CD14-positive monocyte (primary cell): ENCODE results near the gene ZNF343. TPM values are rescaled to one million over a fixed set of nuclear protein-coding genes. Genes with fewer than 3 reads are reported as not detected.
"Not testable (repeated sequence)": the region's sequence is repeated elsewhere in the genome, so short reads cannot be mapped to it uniquely, and the experiment has no call there.

Source experiments
- DNase-seq, 3 donors: peaks; one replicate each; pipeline ENCODE4 v3.0.0-alpha.2; 2011 to 2022
- H2AFZ ChIP-seq: 2 replicates; pipeline ENCODE4 v1.6.0; 2012; ENCODE audit warnings: mild to moderate bottlenecking, low read depth, low read length, inconsistent platforms; ENCODE audit not compliant: insufficient read depth, poor library complexity, severe bottlenecking
- H3K27ac ChIP-seq, 2 donors: 1 replicate in 1 of 2; 2 replicates in 1 of 2; pipeline ENCODE4 v1.5.1; 2012 to 2013; ENCODE audit warnings: low read length in 2 of 2, control low read depth in 1 of 2, inconsistent platforms in 1 of 2, low read depth in 1 of 2, mild to moderate bottlenecking in 1 of 2
- H3K27me3 ChIP-seq, 2 donors: one replicate each; pipeline versions ENCODE4 v1.6.0 to v1.6.1; 2011 to 2013; ENCODE audit warnings: low read length in 2 of 2; ENCODE audit not compliant: control insufficient read depth in 2 of 2, insufficient read depth in 2 of 2
- H3K36me3 ChIP-seq, 2 donors: replicated peaks in 1 of 2; 1 replicate in 1 of 2; 2 replicates in 1 of 2; pipeline versions ENCODE4 v1.5.1 to v1.6.1; 2012 to 2013; ENCODE audit warnings: low read length in 2 of 2, control low read depth in 1 of 2, inconsistent platforms in 1 of 2, mild to moderate bottlenecking in 1 of 2; ENCODE audit not compliant: insufficient read depth in 2 of 2, control insufficient read depth in 1 of 2
- H3K4me1 ChIP-seq, 2 donors: 1 replicate in 1 of 2; 2 replicates in 1 of 2; pipeline versions ENCODE4 v1.5.1 to v1.6.1; 2012 to 2013; ENCODE audit warnings: low read length in 2 of 2, control low read depth in 1 of 2, inconsistent platforms in 1 of 2, mild to moderate bottlenecking in 1 of 2, moderate library complexity in 1 of 2; ENCODE audit not compliant: insufficient read depth in 2 of 2, control insufficient read depth in 1 of 2
- H3K4me2 ChIP-seq: replicated peaks from 2 replicates; pipeline ENCODE3; 2012; ENCODE audit warnings: low read length, moderate library complexity, mild to moderate bottlenecking; ENCODE audit not compliant: poor library complexity, severe bottlenecking; ENCODE audit errors: extremely low read depth
- H3K4me3 ChIP-seq, 3 experiments: fragments of 200-600 bp in 1 of 3; sonication (generic) in 1 of 3; replicated peaks in 1 of 3; 1 replicate in 2 of 3; 2 replicates in 1 of 3; pipeline ENCODE4 v1.5.1; 2011 to 2013; ENCODE audit warnings: low read length in 3 of 3, mild to moderate bottlenecking in 3 of 3, control low read depth in 2 of 3, low read depth in 2 of 3, inconsistent platforms in 1 of 3, moderate library complexity in 1 of 3
- H3K79me2 ChIP-seq: 2 replicates; pipeline ENCODE4 v1.6.0; 2012; ENCODE audit warnings: mild to moderate bottlenecking, control low read depth, inconsistent platforms, low read length, moderate library complexity; ENCODE audit not compliant: insufficient read depth
- H3K9ac ChIP-seq: 2 replicates; pipeline ENCODE4 v1.6.0; 2017; ENCODE audit warnings: low read length, mild to moderate bottlenecking; ENCODE audit not compliant: insufficient read depth, poor library complexity, severe bottlenecking
- H3K9me3 ChIP-seq, 2 donors: replicated peaks in 1 of 2; 1 replicate in 1 of 2; 2 replicates in 1 of 2; pipeline versions ENCODE4 v1.5.1 to v1.6.1; 2012 to 2013; ENCODE audit warnings: low read length in 2 of 2, control low read depth in 1 of 2; ENCODE audit not compliant: control insufficient read depth in 1 of 2, insufficient read depth in 1 of 2
- H4K20me1 ChIP-seq: 2 replicates; pipeline ENCODE4 v1.6.0; 2012; ENCODE audit warnings: mild to moderate bottlenecking, low read length, control low read depth, moderate library complexity; ENCODE audit not compliant: insufficient read depth
- H3K27ac Mint-ChIP-seq, 7 donors: one replicate each; pipeline ENCODE4 v1.8.0; 2020; ENCODE audit warnings: mild to moderate bottlenecking in 7 of 7, mixed read lengths in 7 of 7, moderate library complexity in 6 of 7, inconsistent platforms in 2 of 7
- H3K27me3 Mint-ChIP-seq, 3 donors: one replicate each; pipeline ENCODE4 v1.8.0; 2021 to 2022; ENCODE audit warnings: low read depth in 3 of 3, mild to moderate bottlenecking in 3 of 3, mixed read lengths in 3 of 3, moderate library complexity in 3 of 3, inconsistent platforms in 1 of 3
- H3K36me3 Mint-ChIP-seq, 2 donors: one replicate each; pipeline ENCODE4 v1.8.0; 2020; ENCODE audit warnings: mixed read lengths in 2 of 2, inconsistent platforms in 1 of 2, mild to moderate bottlenecking in 1 of 2
- H3K4me1 Mint-ChIP-seq: one replicate; pipeline ENCODE4 v1.8.0; 2020; ENCODE audit warnings: mild to moderate bottlenecking, mixed read lengths
- H3K4me3 Mint-ChIP-seq, 2 donors: one replicate each; pipeline ENCODE4 v1.8.0; 2020; ENCODE audit warnings: mild to moderate bottlenecking in 2 of 2, mixed read lengths in 2 of 2, moderate library complexity in 1 of 2
- H3K9me3 Mint-ChIP-seq, 7 donors: one replicate each; pipeline ENCODE4 v1.8.0; 2020 to 2022; ENCODE audit warnings: mixed read lengths in 7 of 7, mild to moderate bottlenecking in 6 of 7, moderate library complexity in 6 of 7, inconsistent platforms in 2 of 7
- WGBS: methylation state at CpG from one replicate; pipeline ENCODE4 v1.1.5; 2013; ENCODE audit warnings: missing lambda C conversion rate; ENCODE audit not compliant: insufficient coverage; 5-methylcytosine and 5-hydroxymethylcytosine counted together
- intact Hi-C, 2 donors: fragments of 100-400 bp; cut with micrococcal nuclease; formaldehyde crosslinking; loops; one replicate each; pipeline versions ENCODE4 v1.15.0 to v1.15.1; 2023
- polyA plus RNA-seq, 3 donors: library from polyadenylated mRNA; depleted of rRNA in 1 of 3; unstranded in 2 of 3; stranded (reverse) in 1 of 3; fragments of 300-500 nt in 2 of 3; fragments of >200 nt in 1 of 3; fragmentation: Illumina TruSeq in 2 of 3; gene quantifications; 1 replicate in 2 of 3; 2 replicates in 1 of 3; pipeline ENCODE4 v1.2.3, GENCODE V29; 2012 to 2021
- TF ChIP-seq, protein P1 (sequence below): fragments of 200-600 bp; IDR thresholded peaks from one replicate; pipeline ENCODE4 v1.8.0; 2022; ENCODE audit warnings: antibody characterized with exemption, mild to moderate bottlenecking

The ZNF343 gene
- polyA plus RNA-seq, 3 donors, result 1.3 to 6.7 (median 1.3) TPM

- H3K4me1 ChIP-seq, result peaks cover 11% of the 10 kb centered on the region in 2 donors
- peaks cover 19% of the 10 kb centered on the region for H3K4me1 Mint-ChIP-seq
- peaks cover 42 to 50% (median 48%) of the 10 kb centered on the region in 3 donors for H3K27me3 Mint-ChIP-seq
- no peaks in the 10 kb centered on the region for H4K20me1 ChIP-seq
- no peaks in the 10 kb centered on the region for H3K36me3 Mint-ChIP-seq
- DNase-seq, result peak; percentile 74 to 78 (median 74)
- H3K79me2 ChIP-seq, result no peaks in the 10 kb centered on the region
- peaks cover 7 to 40% of the 10 kb centered on the region in 2 donors for H3K27me3 ChIP-seq
- H3K9ac ChIP-seq, result peak overlapping the region; percentile 84
- H3K27ac ChIP-seq, result peak overlapping the region in 1 of 2 donors; percentile 66
- peak overlapping the region; percentile 94 to 97 (median 95) for H3K4me3 ChIP-seq
- intact Hi-C loops, result loop anchor here in 1 of 2 donors (10.0 kb wide), 1 partner anchor 141 kb away; the partner anchor contains the start of gene IDH3B
- peak overlapping the region in 2 of 7 donors; percentile 20 to 27 for H3K27ac Mint-ChIP-seq
- WGBS, result 10% methylated on average over 25 of the region's 26 CpGs
- H2AFZ ChIP-seq, result peak overlapping the region; percentile 100
- H3K4me3 Mint-ChIP-seq, result peak overlapping the region; percentile 95
- peak overlapping the region; percentile 97 for H3K4me2 ChIP-seq
- H3K9me3 Mint-ChIP-seq, result peaks cover 0 to 3% (median 0%) of the 10 kb centered on the region in 7 donors
- no peaks in the 10 kb centered on the region for H3K36me3 ChIP-seq
- H3K9me3 ChIP-seq, result no peaks in the 10 kb centered on the region
- TF ChIP-seq, protein P1, sequence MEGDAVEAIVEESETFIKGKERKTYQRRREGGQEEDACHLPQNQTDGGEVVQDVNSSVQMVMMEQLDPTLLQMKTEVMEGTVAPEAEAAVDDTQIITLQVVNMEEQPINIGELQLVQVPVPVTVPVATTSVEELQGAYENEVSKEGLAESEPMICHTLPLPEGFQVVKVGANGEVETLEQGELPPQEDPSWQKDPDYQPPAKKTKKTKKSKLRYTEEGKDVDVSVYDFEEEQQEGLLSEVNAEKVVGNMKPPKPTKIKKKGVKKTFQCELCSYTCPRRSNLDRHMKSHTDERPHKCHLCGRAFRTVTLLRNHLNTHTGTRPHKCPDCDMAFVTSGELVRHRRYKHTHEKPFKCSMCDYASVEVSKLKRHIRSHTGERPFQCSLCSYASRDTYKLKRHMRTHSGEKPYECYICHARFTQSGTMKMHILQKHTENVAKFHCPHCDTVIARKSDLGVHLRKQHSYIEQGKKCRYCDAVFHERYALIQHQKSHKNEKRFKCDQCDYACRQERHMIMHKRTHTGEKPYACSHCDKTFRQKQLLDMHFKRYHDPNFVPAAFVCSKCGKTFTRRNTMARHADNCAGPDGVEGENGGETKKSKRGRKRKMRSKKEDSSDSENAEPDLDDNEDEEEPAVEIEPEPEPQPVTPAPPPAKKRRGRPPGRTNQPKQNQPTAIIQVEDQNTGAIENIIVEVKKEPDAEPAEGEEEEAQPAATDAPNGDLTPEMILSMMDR, result peak; percentile 98
These were observed 15.4 kb upstream of the ZNF343 start for GRCh38 chr20:2523919-2524708.

- H3K4me1 Mint-ChIP-seq, result peaks cover 19% of the 10 kb centered on the region
- not testable (repeated sequence) for H3K9ac ChIP-seq, H4K20me1 ChIP-seq, H3K4me3 ChIP-seq, H3K36me3 Mint-ChIP-seq, H3K36me3 ChIP-seq, H3K9me3 ChIP-seq, DNase-seq, H3K27ac Mint-ChIP-seq, H3K27ac ChIP-seq, H3K9me3 Mint-ChIP-seq, H3K79me2 ChIP-seq, H2AFZ ChIP-seq, H3K4me2 ChIP-seq
- peak overlapping the region in 1 of 2 donors; percentile 11 for H3K4me3 Mint-ChIP-seq
- peaks cover 35 to 45% (median 43%) of the 10 kb centered on the region in 3 donors for H3K27me3 Mint-ChIP-seq
- H3K27me3 ChIP-seq, result peaks cover 7 to 32% of the 10 kb centered on the region in 2 donors
- WGBS, result 100% methylated on average over 2 of the region's 5 CpGs
- intact Hi-C loops, result loop anchor here in 1 of 2 donors (10.0 kb wide), 1 partner anchor 142 kb away; the partner anchor contains the start of gene IDH3B
- H3K4me1 ChIP-seq, result peaks cover 11% of the 10 kb centered on the region in 2 donors
These were observed 14.2 kb upstream of the ZNF343 start for GRCh38 chr20:2522826-2523429.
